Activated naive CD4-positive, alpha-beta T cell treated with anti-CD3 and anti-CD28 coated beads, Interleukin-2, amount 50 U/mL, for 72 hours (primary cell): Measurements from ENCODE around the gene RALGAPA2. TPM values are rescaled to one million over a fixed set of nuclear protein-coding genes. Genes with fewer than 3 reads are reported as not detected.

Experiments used
- ATAC-seq, 2 donors: fragments of 150-1000 bp; cut with Tn5 transposase; 2 replicates each; pipeline ENCODE4 v1.10.0; 2021; ENCODE audit warnings: mild to moderate bottlenecking in 2 of 2, moderate library complexity in 2 of 2
- DNase-seq, 2 donors: peaks; one replicate each; pipeline ENCODE4 v3.0.0; 2021 to 2022; ENCODE audit warnings: low spot score in 2 of 2
- H3K27ac Mint-ChIP-seq, 2 donors: one replicate each; pipeline ENCODE4 v1.8.0; 2022; ENCODE audit warnings: mild to moderate bottlenecking in 2 of 2, mixed read lengths in 2 of 2
- H3K36me3 Mint-ChIP-seq, 2 donors: one replicate each; pipeline ENCODE4 v1.8.0; 2022; ENCODE audit warnings: mixed read lengths in 2 of 2
- H3K9me3 Mint-ChIP-seq, 2 donors: one replicate each; pipeline ENCODE4 v1.8.0; 2022; ENCODE audit warnings: mixed read lengths in 2 of 2
- total RNA-seq, 2 donors: library from RNA; stranded (reverse); gene quantifications; one replicate each; pipeline ENCODE4 v1.2.3, GENCODE V29; 2022

RALGAPA2 gene
- total RNA-seq, 2 donors from 2014 or later, result 24.9 to 33.1 TPM

GRCh38 chr20:20585146-20585545 is 127.3 kb downstream of the RALGAPA2 start:
- H3K27ac Mint-ChIP-seq, result no peak overlapping the region
- H3K36me3 Mint-ChIP-seq, result peaks cover 8 to 16% of the 10 kb centered on the region in 2 donors
- DNase-seq (no peak), ATAC-seq (no peak)
- no peaks in the 10 kb centered on the region for H3K9me3 Mint-ChIP-seq

DNA sequence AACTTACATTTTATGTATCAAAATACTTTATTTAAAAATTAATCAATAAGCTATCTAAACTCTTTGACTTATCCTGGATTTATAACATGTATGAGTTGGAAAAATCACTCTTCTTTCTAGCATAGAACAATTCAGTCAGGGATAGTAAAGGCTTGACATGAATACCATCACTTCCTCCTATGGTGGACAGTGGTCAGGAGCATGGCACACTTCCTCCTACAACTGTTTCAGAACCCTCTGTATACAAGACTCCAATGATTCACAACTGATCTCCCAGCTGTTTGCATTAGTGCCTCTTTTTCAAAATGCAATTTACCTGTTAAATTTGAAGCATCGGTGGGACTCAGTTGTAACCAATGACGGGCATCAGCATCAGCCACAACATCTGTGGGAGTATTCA is 129.7 kb downstream of the RALGAPA2 start:
- DNase-seq (no peak), ATAC-seq (no peak)
- peaks cover 4 to 11% of the 10 kb centered on the region in 2 donors for H3K36me3 Mint-ChIP-seq
- H3K9me3 Mint-ChIP-seq, result no peaks in the 10 kb centered on the region
- H3K27ac Mint-ChIP-seq, result no peak overlapping the region

GRCh38 chr20:20580139-20580538 is 132.3 kb downstream of the RALGAPA2 start:
- Mint-ChIP-seq H3K36me3 (peaks cover 4 to 14% of the 10 kb centered on the region in 2 donors), H3K9me3 (no peaks in the 10 kb centered on the region), H3K27ac (peak overlapping the region in 1 of 2 donors; percentile 36)
- DNase-seq (no peak), ATAC-seq (no peak)

- ATAC-seq (no peak), DNase-seq (no peak)
- H3K36me3 Mint-ChIP-seq, result peaks cover 4 to 20% of the 10 kb centered on the region in 2 donors
- H3K27ac Mint-ChIP-seq, result no peak overlapping the region
- H3K9me3 Mint-ChIP-seq, result no peaks in the 10 kb centered on the region
These were observed 133.6 kb downstream of the RALGAPA2 start for GRCh38 chr20:20578838-20579237.

DNA sequence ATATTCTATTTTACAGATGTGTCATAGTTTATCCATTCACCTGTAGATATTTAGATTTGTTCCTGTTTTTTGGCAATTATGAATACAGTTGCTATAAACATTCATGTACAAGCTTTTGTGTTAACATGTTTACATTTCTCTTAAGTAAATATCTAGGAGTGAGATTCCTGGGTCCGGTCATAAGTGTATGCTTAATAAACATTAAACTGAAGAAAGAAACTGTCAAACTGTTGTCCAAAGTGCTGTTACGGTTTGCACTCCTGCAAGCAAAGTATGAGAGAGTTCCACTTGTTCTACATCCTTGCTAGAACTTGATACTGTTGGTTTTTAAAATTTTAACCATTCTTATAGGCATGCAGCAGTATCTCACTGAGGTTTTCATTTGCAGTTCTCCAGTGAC is 138.6 kb downstream of the RALGAPA2 start:
- Mint-ChIP-seq H3K36me3 (peaks cover 0 to 9% of the 10 kb centered on the region in 2 donors), H3K27ac (no peak overlapping the region), H3K9me3 (no peaks in the 10 kb centered on the region)
- ATAC-seq (no peak), DNase-seq (no peak)

DNA sequence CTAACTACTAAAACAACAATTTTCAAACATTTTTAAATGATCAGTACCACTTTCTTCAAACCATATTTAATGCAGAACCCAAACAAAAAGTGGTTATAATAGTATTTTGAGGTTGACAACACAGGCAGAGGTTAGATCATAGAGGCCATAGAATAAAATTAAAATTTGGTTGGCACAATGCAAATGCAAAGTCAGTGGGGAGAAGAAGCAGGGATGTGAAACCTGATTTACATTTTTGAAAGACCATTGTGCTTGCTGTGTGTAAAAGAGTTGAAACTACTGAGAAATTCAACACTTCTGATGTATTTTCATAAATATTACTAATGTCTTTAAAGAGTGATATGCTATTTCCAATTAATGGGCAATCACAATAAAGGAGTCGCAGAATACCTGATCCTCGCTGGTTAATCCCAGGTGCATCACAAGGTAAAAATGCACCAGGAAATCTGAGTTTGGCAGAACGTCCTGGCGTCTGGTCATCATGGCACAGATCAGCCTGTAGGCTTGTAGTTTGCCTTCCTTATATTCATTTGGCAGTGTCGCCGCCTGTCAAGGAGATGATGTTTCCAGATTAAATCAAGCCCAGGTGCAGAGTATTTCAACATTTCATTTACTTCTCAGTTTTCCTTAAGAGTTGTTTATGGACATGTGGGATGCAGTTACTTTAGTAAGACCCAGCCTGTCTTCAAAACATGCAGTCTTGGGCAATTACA is 141.2 kb downstream of the RALGAPA2 start:
- H3K27ac Mint-ChIP-seq, result no peak overlapping the region
- no peak for DNase-seq
- H3K36me3 Mint-ChIP-seq, result peaks cover 0 to 9% of the 10 kb centered on the region in 2 donors
- no peaks in the 10 kb centered on the region for H3K9me3 Mint-ChIP-seq
- no peak for ATAC-seq

DNA sequence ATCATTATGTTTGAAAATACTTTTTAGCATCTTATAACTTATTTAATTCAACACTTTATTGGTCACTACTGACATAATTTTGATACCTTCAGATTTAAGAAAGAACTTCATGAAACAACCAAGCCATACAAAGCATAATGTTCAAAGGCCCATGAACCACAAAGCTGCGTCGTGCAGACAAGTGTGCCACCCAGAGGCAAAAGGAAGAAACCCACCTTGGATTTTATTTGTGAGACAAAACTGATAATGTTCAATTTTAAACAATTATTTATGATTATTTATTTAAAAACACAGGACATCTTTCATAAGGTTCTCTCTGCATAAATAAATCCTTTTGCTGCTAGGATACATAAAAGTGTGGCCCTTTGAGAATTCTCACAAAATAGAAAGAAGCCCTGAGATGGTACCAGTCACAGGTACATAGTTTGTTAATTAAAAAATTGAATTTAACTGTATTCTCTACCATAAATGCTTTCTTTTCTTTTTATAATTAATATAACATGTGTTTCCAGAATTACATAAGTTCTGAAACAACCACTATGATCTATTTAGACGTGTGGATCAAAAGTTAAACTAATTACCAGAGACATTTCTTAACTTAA is 143.7 kb downstream of the RALGAPA2 start:
- no peak overlapping the region for H3K27ac Mint-ChIP-seq
- DNase-seq (peak in 1 of 2 donors; percentile 15), ATAC-seq (no peak)
- H3K9me3 Mint-ChIP-seq, result no peaks in the 10 kb centered on the region
- H3K36me3 Mint-ChIP-seq, result peaks cover 0 to 5% of the 10 kb centered on the region in 2 donors

DNA sequence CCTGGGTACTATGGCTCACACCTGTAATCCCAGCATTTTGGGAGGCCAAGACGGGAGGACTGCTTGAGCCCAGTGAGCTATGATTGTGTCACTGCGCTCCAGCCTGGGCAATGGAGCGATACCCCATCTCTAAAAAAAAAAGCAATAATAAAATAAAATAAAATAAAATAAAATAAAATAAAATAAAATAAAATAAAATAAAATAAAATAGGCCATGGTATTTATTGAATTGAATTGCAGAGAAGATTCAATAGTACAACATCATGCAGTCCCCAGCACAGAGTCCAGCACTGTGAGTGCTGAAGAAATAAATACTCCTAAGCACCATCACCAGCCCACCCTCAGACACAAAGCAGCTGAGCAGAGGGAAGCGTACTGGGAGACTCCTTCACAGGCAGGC is 144.7 kb downstream of the RALGAPA2 start:
- H3K9me3 Mint-ChIP-seq, result no peaks in the 10 kb centered on the region
- peaks cover 0 to 5% of the 10 kb centered on the region in 2 donors for H3K36me3 Mint-ChIP-seq
- H3K27ac Mint-ChIP-seq, result no peak overlapping the region
- ATAC-seq (no peak), DNase-seq (no peak)

GRCh38 chr20:20566516-20566915 is 145.9 kb downstream of the RALGAPA2 start:
- DNase-seq (no peak), ATAC-seq (no peak)
- no peaks in the 10 kb centered on the region for H3K9me3 Mint-ChIP-seq
- peaks cover 0 to 5% of the 10 kb centered on the region in 2 donors for H3K36me3 Mint-ChIP-seq
- H3K27ac Mint-ChIP-seq, result no peak overlapping the region

DNA sequence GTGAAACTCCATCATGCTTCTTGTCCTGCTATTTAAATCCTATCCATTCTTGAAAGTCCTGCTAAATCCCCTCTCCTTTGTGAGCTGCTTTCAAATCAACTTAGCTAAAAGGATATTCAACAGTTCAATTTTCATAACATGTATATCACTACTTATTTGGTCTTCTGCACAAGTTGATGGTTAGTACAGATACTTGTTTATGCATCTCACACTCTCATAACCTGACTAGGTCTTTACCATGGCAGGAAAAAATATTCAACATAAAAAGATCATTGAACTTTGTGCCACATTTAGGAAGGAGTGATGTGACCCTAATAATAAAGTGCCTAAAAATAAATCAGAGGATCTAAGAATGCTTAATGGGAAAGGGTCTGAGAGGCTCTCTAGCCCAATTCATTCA is 148.2 kb downstream of the RALGAPA2 start:
- Mint-ChIP-seq H3K27ac (no peak overlapping the region), H3K36me3 (peaks cover 2 to 7% of the 10 kb centered on the region in 2 donors), H3K9me3 (no peaks in the 10 kb centered on the region)
- no peak for ATAC-seq
- no peak for DNase-seq

DNA sequence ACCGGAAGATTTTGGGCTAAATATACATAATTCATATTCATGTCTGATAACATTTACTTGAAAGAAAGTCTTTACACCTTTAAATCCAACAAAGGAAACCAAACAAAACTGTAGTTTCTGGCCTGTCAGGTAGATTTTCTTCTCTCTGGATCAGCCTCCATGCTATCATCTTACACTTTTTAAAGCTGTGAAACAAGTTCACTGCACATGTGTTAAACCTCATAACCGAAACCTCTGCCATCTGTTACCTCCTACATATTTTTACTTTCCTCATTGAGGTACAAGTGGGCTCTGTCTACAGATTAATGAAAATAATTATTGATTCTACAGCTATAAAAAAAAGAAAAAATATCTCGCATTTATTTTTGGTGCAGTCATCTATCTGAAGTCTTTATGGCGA is 149.9 kb downstream of the RALGAPA2 start:
- ATAC-seq (no peak), DNase-seq (no peak)
- Mint-ChIP-seq H3K9me3 (no peaks in the 10 kb centered on the region), H3K27ac (peak overlapping the region in 1 of 2 donors; percentile 0), H3K36me3 (peaks cover 6 to 11% of the 10 kb centered on the region in 2 donors)

DNA sequence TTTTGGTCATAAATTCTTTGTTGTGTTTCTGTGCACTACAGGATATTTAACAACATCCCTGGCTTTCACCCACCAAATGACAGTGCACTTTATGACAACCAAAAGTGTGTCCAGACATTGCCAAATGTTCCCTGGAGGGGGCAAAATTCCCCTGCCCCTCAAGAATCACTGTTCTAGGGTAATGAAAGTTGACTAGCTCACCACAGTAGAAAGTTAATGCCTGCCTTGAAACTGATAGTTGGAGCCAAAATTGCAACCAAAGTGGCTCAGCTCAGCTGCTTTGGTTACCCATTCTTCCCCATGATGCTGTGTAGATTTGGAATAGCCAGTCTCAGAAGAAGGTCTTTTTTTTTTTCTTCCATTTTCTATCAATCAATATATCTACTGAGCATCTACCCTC is 150.6 kb downstream of the RALGAPA2 start:
- peaks cover 6 to 11% of the 10 kb centered on the region in 2 donors for H3K36me3 Mint-ChIP-seq
- peak in 1 of 2 donors; percentile 46 for ATAC-seq
- peak overlapping the region in 1 of 2 donors; percentile 0 for H3K27ac Mint-ChIP-seq
- H3K9me3 Mint-ChIP-seq, result no peaks in the 10 kb centered on the region
- no peak for DNase-seq

GRCh38 chr20:20561172-20561571 is 151.3 kb downstream of the RALGAPA2 start:
- no peak for ATAC-seq
- H3K36me3 Mint-ChIP-seq, result peaks cover 11 to 12% of the 10 kb centered on the region in 2 donors
- H3K9me3 Mint-ChIP-seq, result no peaks in the 10 kb centered on the region
- no peak overlapping the region for H3K27ac Mint-ChIP-seq
- DNase-seq, result no peak

- H3K9me3 Mint-ChIP-seq, result no peaks in the 10 kb centered on the region
- ATAC-seq, result no peak
- DNase-seq, result no peak
- no peak overlapping the region for H3K27ac Mint-ChIP-seq
- peaks cover 7 to 16% of the 10 kb centered on the region in 2 donors for H3K36me3 Mint-ChIP-seq
These were observed 155.0 kb downstream of the RALGAPA2 start for GRCh38 chr20:20557406-20557805.

DNA sequence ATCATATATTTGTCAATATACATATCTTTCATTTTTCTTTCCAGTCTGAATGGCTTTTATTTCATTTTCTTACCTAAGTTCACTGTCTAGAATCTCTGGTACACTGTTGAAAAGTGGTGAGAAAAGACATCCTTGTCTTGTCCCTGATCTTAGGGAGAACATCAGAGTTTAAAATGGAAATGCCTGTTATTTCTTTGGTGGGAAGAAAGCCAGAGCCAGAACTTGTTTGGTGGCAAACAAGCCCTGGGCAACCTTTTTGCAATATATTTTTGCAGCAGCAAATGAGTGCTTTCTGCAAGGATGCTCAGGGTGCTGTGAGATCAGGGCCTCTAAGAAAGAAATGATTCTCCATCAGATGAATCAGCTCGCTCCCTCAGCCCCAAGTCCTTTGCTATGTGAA is 156.6 kb downstream of the RALGAPA2 start:
- peaks cover 7 to 16% of the 10 kb centered on the region in 2 donors for H3K36me3 Mint-ChIP-seq

DNA sequence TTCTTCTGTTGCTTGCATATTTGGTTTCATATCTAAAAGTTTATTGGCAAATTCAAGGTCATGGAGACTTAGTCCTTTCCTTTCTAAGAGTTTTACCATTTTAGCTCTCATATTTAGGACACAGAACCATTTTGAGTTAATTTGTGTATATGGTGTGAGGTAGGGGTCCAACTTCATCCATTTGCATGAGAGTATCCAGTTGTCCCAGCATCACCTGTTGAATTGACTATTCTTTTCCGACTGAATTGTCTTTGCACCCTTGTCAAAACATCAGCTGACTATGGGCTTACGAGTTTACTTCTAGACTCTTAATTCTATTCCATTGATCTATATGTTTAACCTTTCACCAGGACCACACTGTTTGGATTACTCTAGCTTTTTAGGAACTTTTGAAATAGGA is 157.5 kb downstream of the RALGAPA2 start:
- no peak overlapping the region for H3K27ac Mint-ChIP-seq
- no peak for DNase-seq

More for the DNA sequence above, 156.6 kb downstream of the RALGAPA2 start:
- ATAC-seq (no peak), DNase-seq (no peak)
- Mint-ChIP-seq H3K9me3 (no peaks in the 10 kb centered on the region), H3K27ac (no peak overlapping the region)

GRCh38 chr20:20553541-20553940 is 158.9 kb downstream of the RALGAPA2 start:
- no peak overlapping the region for H3K27ac Mint-ChIP-seq
- peaks cover 0 to 10% of the 10 kb centered on the region in 2 donors for H3K36me3 Mint-ChIP-seq
- no peak for ATAC-seq
- no peaks in the 10 kb centered on the region for H3K9me3 Mint-ChIP-seq
- DNase-seq, result no peak

More for the DNA sequence above, 157.5 kb downstream of the RALGAPA2 start:
- no peak for ATAC-seq
- Mint-ChIP-seq H3K36me3 (peaks cover 7 to 16% of the 10 kb centered on the region in 2 donors), H3K9me3 (no peaks in the 10 kb centered on the region)

- no peak for DNase-seq
- peaks cover 0 to 10% of the 10 kb centered on the region in 2 donors for H3K36me3 Mint-ChIP-seq
- ATAC-seq, result no peak
- no peak overlapping the region for H3K27ac Mint-ChIP-seq
- H3K9me3 Mint-ChIP-seq, result no peaks in the 10 kb centered on the region
These were observed 160.4 kb downstream of the RALGAPA2 start for GRCh38 chr20:20552076-20552475.
